Mesenchymal stem cell (in vitro differentiated cells and primary cell): ENCODE measurements around the gene SOCS1.

Experiments
- DNase-seq: peaks from one replicate; pipeline ENCODE4 v3.0.0-alpha.2; 2013
- H2AFZ ChIP-seq: one replicate; pipeline ENCODE4 v1.6.1; 2013; ENCODE audit warnings: low read depth, mild to moderate bottlenecking, control low read depth, inconsistent platforms, low read length, moderate library complexity
- H2AK5ac ChIP-seq: 2 replicates; pipeline ENCODE4 v1.6.1; 2013; ENCODE audit warnings: low read length, moderate library complexity, mild to moderate bottlenecking, inconsistent platforms; ENCODE audit not compliant: severe bottlenecking
- H2BK120ac ChIP-seq: one replicate; pipeline ENCODE4 v1.6.1; 2013; ENCODE audit warnings: low read depth, mild to moderate bottlenecking, inconsistent platforms, low read length, moderate library complexity
- H2BK12ac ChIP-seq, 2 experiments: one replicate each; pipeline ENCODE4 v1.6.1; 2013; ENCODE audit warnings: inconsistent platforms in 2 of 2, low read length in 2 of 2, mild to moderate bottlenecking in 2 of 2, moderate library complexity in 2 of 2, control low read depth in 1 of 2
- H2BK15ac ChIP-seq: one replicate; pipeline ENCODE4 v1.6.1; 2013; ENCODE audit warnings: mild to moderate bottlenecking, low read depth, inconsistent platforms; ENCODE audit not compliant: poor library complexity, severe bottlenecking
- H2BK5ac ChIP-seq: 2 replicates; pipeline ENCODE4 v1.6.1; 2013; ENCODE audit warnings: low read depth, mild to moderate bottlenecking, low read length, control low read depth, inconsistent platforms; ENCODE audit not compliant: poor library complexity, severe bottlenecking
- H3K14ac ChIP-seq, 2 experiments: one replicate each; pipeline ENCODE4 v1.6.1; 2013; ENCODE audit warnings: inconsistent platforms in 2 of 2, low read length in 2 of 2, control low read depth in 1 of 2, mild to moderate bottlenecking in 1 of 2, moderate library complexity in 1 of 2
- H3K18ac ChIP-seq, 2 experiments: one replicate each; pipeline ENCODE4 v1.6.1; 2013; ENCODE audit warnings: inconsistent platforms in 2 of 2, low read length in 2 of 2, control low read depth in 1 of 2, low read depth in 1 of 2, mild to moderate bottlenecking in 1 of 2
- H3K23ac ChIP-seq, 2 experiments: one replicate each; pipeline ENCODE4 v1.6.1; 2013; ENCODE audit warnings: inconsistent platforms in 2 of 2, low read length in 2 of 2, mild to moderate bottlenecking in 2 of 2, moderate library complexity in 2 of 2, control low read depth in 1 of 2
- H3K27ac ChIP-seq: 2 replicates; pipeline ENCODE4 v1.5.1; 2013; ENCODE audit warnings: mild to moderate bottlenecking, moderate library complexity, low read length, control low read depth, inconsistent platforms; ENCODE audit not compliant: poor library complexity, severe bottlenecking
- H3K27me3 ChIP-seq, 2 experiments: 2 replicates each; pipeline versions ENCODE4 v1.6.1 to v1.7.0; 2013; ENCODE audit warnings: low read length in 2 of 2, mild to moderate bottlenecking in 2 of 2, moderate library complexity in 2 of 2, control low read depth in 1 of 2, inconsistent platforms in 1 of 2; ENCODE audit not compliant: control insufficient read depth in 1 of 2, insufficient read depth in 1 of 2
- H3K36me3 ChIP-seq, 2 experiments: 2 replicates each; pipeline versions ENCODE4 v1.6.1 to v1.7.0; 2013; ENCODE audit warnings: low read length in 2 of 2, control low read depth in 1 of 2, inconsistent platforms in 1 of 2, low read depth in 1 of 2, mild to moderate bottlenecking in 1 of 2; ENCODE audit not compliant: insufficient read depth in 2 of 2, control insufficient read depth in 1 of 2
- H3K4ac ChIP-seq, 2 experiments: one replicate each; pipeline ENCODE4 v1.6.1; 2013; ENCODE audit warnings: inconsistent platforms in 2 of 2, low read length in 2 of 2, mild to moderate bottlenecking in 2 of 2, moderate library complexity in 2 of 2, control low read depth in 1 of 2, low read depth in 1 of 2
- H3K4me1 ChIP-seq: 2 replicates; pipeline ENCODE4 v1.6.1; 2013; ENCODE audit warnings: low read depth, low read length, control low read depth; ENCODE audit not compliant: control insufficient read depth, insufficient read depth
- H3K4me2 ChIP-seq: 2 replicates; pipeline ENCODE4 v1.6.1; 2013; ENCODE audit warnings: low read length, mild to moderate bottlenecking, inconsistent platforms; ENCODE audit not compliant: poor library complexity, severe bottlenecking
- H3K4me3 ChIP-seq, 2 experiments: 2 replicates each; pipeline versions ENCODE4 v1.5.1 to v1.7.0; 2013; ENCODE audit warnings: low read length in 2 of 2, mild to moderate bottlenecking in 2 of 2, control low read depth in 1 of 2, low read depth in 1 of 2; ENCODE audit not compliant: insufficient read depth in 1 of 2
- H3K79me1 ChIP-seq: replicated peaks from 2 replicates; pipeline ENCODE4 v1.6.1; 2013; ENCODE audit warnings: mild to moderate bottlenecking, control low read depth, low read length, inconsistent platforms; ENCODE audit not compliant: poor library complexity, severe bottlenecking
- H3K9ac ChIP-seq: 2 replicates; pipeline ENCODE4 v1.7.0; 2013; ENCODE audit warnings: mild to moderate bottlenecking, low read length, moderate library complexity
- H3K9me3 ChIP-seq: 2 replicates; pipeline ENCODE4 v1.7.0; 2013; ENCODE audit warnings: mild to moderate bottlenecking, low read length; ENCODE audit not compliant: control insufficient read depth
- H4K8ac ChIP-seq: one replicate; pipeline ENCODE4 v1.6.1; 2013; ENCODE audit warnings: inconsistent platforms, mild to moderate bottlenecking, low read length, moderate library complexity
- H4K91ac ChIP-seq: one replicate; pipeline ENCODE4 v1.6.1; 2013; ENCODE audit warnings: mild to moderate bottlenecking, low read length, inconsistent platforms
- WGBS: methylation state at CpG from one replicate; pipeline ENCODE4 v1.1.7; 2013; ENCODE audit warnings: mixed read lengths; 5-methylcytosine and 5-hydroxymethylcytosine counted together

SOCS1 gene

DNA sequence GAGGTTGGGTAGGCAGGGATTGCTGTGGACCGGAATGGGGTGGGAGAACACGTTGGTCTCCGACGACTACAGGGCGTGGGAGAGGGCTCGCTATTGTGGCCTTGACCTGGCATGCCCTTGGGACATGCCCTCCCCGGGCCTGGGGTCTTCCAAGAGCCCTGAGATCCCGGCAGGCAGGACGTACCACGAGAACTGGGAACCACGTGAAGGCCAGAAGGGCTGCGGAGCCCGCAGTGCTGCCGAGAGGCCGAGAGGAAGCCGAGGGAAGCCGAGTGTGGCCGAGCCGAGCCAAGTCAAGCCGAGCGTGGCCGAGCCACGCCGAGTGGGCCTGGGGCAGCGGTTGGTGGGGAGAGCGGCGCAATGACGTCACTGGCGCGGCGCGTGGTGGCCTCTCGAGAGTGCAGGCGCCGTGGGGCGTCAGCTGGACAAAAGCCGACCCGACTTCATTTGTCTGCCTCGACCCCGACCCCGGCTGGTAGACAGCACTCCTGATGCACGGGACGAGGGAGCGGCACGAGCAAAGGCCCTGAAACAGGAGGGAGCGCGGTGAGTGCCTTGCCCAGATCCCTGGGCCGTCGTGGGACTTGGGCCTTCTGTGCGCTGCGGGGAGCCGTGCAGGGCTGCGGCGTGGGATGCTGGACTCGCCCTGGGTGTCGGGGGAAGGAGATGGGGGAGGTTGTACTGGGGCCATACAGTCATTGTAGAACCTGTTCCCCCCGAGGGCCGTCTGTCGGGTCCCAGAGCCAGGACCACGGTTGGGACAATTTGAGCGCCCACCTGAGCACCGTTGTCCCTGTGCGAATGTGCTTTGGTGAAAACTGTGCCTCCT lies 6.6 kb downstream of the SOCS1 start:
- no peak overlapping the region for H3K9ac ChIP-seq
- H3K27me3 ChIP-seq = no peaks in the 10 kb centered on the region
- no peak for DNase-seq
- H3K27ac ChIP-seq = no peak overlapping the region
- no peak overlapping the region for H2BK5ac ChIP-seq
- H3K4me2 ChIP-seq = no peak overlapping the region
- H3K4ac ChIP-seq = peak overlapping the region in 1 of 2 experiments; percentile 18
- H3K23ac ChIP-seq = no peak overlapping the region
- WGBS = 95% methylated on average over 61 of the region's 63 CpGs
- H2BK15ac ChIP-seq = no peak overlapping the region
- no peak overlapping the region for H3K14ac ChIP-seq
- no peak overlapping the region for H2AFZ ChIP-seq
- no peak overlapping the region for H2AK5ac ChIP-seq
- H3K18ac ChIP-seq = peak overlapping the region in 1 of 2 experiments; percentile 19
- peak overlapping the region; percentile 8 for H4K8ac ChIP-seq
- H3K9me3 ChIP-seq = no peaks in the 10 kb centered on the region
- peaks cover 5% of the 10 kb centered on the region for H3K79me1 ChIP-seq
- peaks cover 32% of the 10 kb centered on the region for H3K4me1 ChIP-seq
- peak overlapping the region; percentile 83 for H4K91ac ChIP-seq
- no peak overlapping the region for H3K4me3 ChIP-seq
- H2BK12ac ChIP-seq = peak overlapping the region in 1 of 2 experiments; percentile 21
- peaks cover 0 to 27% of the 10 kb centered on the region in 2 experiments for H3K36me3 ChIP-seq
- H2BK120ac ChIP-seq = no peak overlapping the region

DNA sequence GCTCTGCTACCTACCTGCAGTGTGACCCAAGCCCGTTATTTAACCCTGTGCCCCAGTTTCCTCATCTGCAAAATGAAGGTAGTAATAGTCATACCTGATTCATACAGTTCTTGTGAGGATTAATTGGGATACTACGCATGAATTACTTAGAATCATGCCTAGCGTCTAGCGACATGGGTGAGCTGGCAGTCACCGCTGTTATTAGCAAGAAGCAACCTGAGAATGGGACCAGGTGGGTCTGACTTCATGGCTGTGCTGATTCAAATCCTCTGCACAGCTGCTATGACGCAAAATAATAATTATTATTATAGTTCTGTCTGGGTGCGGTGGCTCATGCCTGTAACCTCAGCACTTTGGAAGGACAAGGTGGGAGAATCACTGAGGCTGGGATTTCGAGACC lies 7.9 kb downstream of the SOCS1 start:
- Histone ChIP-seq H3K36me3 (peaks cover 0 to 19% of the 10 kb centered on the region in 2 experiments), H3K27me3 (peaks cover 0 to 7% of the 10 kb centered on the region in 2 experiments), H2BK5ac (no peak overlapping the region), H4K91ac (no peak overlapping the region), H3K4me3 (no peak overlapping the region), H3K27ac (no peak overlapping the region), H3K9me3 (no peaks in the 10 kb centered on the region), H2BK120ac (no peak overlapping the region), H2AK5ac (no peak overlapping the region), H2BK15ac (no peak overlapping the region), H3K23ac (no peak overlapping the region), H2AFZ (no peak overlapping the region), H2BK12ac (no peak overlapping the region), H3K4me2 (no peak overlapping the region), H3K79me1 (peaks cover 3% of the 10 kb centered on the region), H3K4me1 (peaks cover 24% of the 10 kb centered on the region), H3K14ac (no peak overlapping the region), H3K18ac (no peak overlapping the region), H3K4ac (no peak overlapping the region), H4K8ac (no peak overlapping the region), H3K9ac (no peak overlapping the region)
- DNase-seq = no peak
- WGBS = 98% methylated on average over 7 of the region's 8 CpGs

DNA sequence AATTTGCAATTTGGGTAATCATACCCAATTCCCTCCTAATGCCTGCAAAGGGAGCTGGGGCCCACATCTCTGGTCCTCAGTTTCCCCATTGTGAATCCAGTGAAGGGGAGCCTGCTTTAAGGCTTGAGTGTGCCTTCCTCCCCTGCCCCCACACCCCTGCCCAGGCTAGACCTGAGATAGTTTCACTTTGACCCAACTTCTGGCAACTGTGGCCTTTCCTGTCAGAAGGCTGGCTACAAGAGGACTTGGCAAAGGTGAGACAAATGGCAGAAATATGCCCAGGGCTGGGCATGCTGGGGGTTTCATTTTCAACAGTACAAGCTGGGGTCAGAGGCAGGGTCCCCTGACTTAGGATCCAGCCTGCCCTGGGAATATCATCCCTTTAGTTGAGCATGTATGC lies 10.0 kb downstream of the SOCS1 start:
- H2BK120ac ChIP-seq = no peak overlapping the region
- no peak overlapping the region for H3K4me2 ChIP-seq
- H2AK5ac ChIP-seq = no peak overlapping the region
- no peak overlapping the region for H2AFZ ChIP-seq
- H4K91ac ChIP-seq = no peak overlapping the region
- H3K4me3 ChIP-seq = no peak overlapping the region
- no peak overlapping the region for H3K27ac ChIP-seq
- H2BK15ac ChIP-seq = no peak overlapping the region
- no peak overlapping the region for H3K18ac ChIP-seq
- H3K23ac ChIP-seq = no peak overlapping the region
- H3K79me1 ChIP-seq = no peaks in the 10 kb centered on the region
- DNase-seq = no peak
- H3K4me1 ChIP-seq = peaks cover 11% of the 10 kb centered on the region
- no peaks in the 10 kb centered on the region for H3K9me3 ChIP-seq
- peaks cover 0 to 16% of the 10 kb centered on the region in 2 experiments for H3K27me3 ChIP-seq
- H2BK5ac ChIP-seq = no peak overlapping the region
- H3K14ac ChIP-seq = no peak overlapping the region
- no peak overlapping the region for H3K9ac ChIP-seq
- H2BK12ac ChIP-seq = peak overlapping the region in 1 of 2 experiments; percentile 31
- no peak overlapping the region for H4K8ac ChIP-seq
- peaks cover 0 to 9% of the 10 kb centered on the region in 2 experiments for H3K36me3 ChIP-seq
- H3K4ac ChIP-seq = no peak overlapping the region

DNA sequence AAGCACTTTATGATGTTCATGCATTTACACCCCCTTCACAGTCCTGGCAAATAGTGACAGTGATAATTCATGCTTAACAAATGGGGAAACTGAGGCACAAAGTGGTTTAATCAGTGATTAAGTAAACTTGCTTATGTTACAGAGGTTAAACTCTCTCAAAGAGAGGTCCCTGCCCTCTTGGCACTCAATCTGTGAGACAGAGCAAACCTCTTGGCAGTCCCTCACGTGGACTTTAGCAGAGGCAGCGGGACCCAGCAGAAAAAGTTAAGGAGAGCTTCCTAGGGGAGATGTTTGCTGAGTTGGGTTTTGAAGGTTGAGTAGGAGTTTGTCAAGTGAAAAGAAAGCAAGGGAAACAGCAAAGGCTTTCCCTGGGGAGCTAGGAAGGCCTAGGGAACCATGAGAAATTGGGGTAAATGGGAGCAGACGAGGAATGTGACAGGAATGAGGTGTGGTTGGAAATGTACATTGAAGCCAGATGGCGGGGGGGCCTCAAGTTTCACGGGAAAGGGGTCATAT lies 10.7 kb downstream of the SOCS1 start:
- H3K27me3 ChIP-seq = peaks cover 0 to 16% of the 10 kb centered on the region in 2 experiments
- H2BK5ac ChIP-seq = no peak overlapping the region
- H2AFZ ChIP-seq = no peak overlapping the region
- H3K27ac ChIP-seq = no peak overlapping the region
- no peak overlapping the region for H3K4me3 ChIP-seq
- H3K36me3 ChIP-seq = peaks cover 0 to 9% of the 10 kb centered on the region in 2 experiments
- no peak overlapping the region for H3K9ac ChIP-seq
- no peak overlapping the region for H3K4ac ChIP-seq
- H3K4me1 ChIP-seq = peaks cover 10% of the 10 kb centered on the region
- DNase-seq = no peak
- no peak overlapping the region for H4K8ac ChIP-seq
- H3K18ac ChIP-seq = no peak overlapping the region
- H3K14ac ChIP-seq = no peak overlapping the region
- H2AK5ac ChIP-seq = no peak overlapping the region
- no peak overlapping the region for H4K91ac ChIP-seq
- WGBS = 92% methylated on average over 4 of the region's 5 CpGs
- no peaks in the 10 kb centered on the region for H3K79me1 ChIP-seq
- no peak overlapping the region for H2BK12ac ChIP-seq
- H2BK120ac ChIP-seq = no peak overlapping the region
- no peak overlapping the region for H2BK15ac ChIP-seq
- H3K9me3 ChIP-seq = no peaks in the 10 kb centered on the region
- no peak overlapping the region for H3K4me2 ChIP-seq
- no peak overlapping the region for H3K23ac ChIP-seq
